ENCODE data around the gene NOXA1.

Gene NOXA1

DNA sequence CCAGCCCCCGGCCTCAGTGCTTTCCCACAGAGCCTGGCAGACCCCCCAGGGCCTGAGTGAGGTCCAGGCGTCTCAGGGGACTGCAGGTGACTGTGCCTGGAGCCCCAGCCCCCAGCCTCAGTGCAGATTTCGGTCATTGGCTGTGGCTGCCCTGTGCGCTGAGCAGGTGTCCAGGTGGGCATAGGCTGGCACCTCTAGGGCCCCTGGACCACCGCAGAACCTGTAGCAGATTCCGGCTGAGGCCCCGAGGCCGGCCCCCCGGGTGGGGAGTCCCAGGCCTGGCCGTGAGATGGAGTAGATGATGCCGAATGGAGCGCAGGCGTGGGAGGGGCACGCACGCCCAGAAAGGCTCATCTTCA, 12.3 kb upstream of the NOXA1 start:
- H3K27ac ChIP-seq (ENCODE audit: poor library complexity, severe bottlenecking): peak overlapping the region; percentile 82
- H3K4me1 ChIP-seq (ENCODE audit: insufficient read depth, poor library complexity, severe bottlenecking): peaks cover 29% of the 10 kb centered on the region
- no peaks in the 10 kb centered on the region for H3K27me3 ChIP-seq (ENCODE audit: insufficient read depth, poor library complexity, severe bottlenecking)
- no peak overlapping the region for H3K4me3 ChIP-seq (ENCODE audit: severe bottlenecking)
- TF ChIP-seq CTCF (IDR thresholded peaks at IDR 0.05; ENCODE audit: poor library complexity, severe bottlenecking): no peak
- DNase-seq (ENCODE audit: low spot score) (no peak), ATAC-seq (ENCODE audit: low read depth) (no peak)
- H3K9me3 ChIP-seq (ENCODE audit: severe bottlenecking): no peaks in the 10 kb centered on the region
- H3K36me3 ChIP-seq (ENCODE audit: low read depth): no peaks in the 10 kb centered on the region

- peak overlapping the region; percentile 82 for H3K27ac ChIP-seq (ENCODE audit: poor library complexity, severe bottlenecking)
- H3K9me3 ChIP-seq (ENCODE audit: severe bottlenecking): no peaks in the 10 kb centered on the region
- no peak for TF ChIP-seq CTCF (IDR thresholded peaks at IDR 0.05; ENCODE audit: poor library complexity, severe bottlenecking)
- no peak for DNase-seq (ENCODE audit: low spot score)
- no peaks in the 10 kb centered on the region for H3K36me3 ChIP-seq (ENCODE audit: low read depth)
- H3K4me1 ChIP-seq (ENCODE audit: insufficient read depth, poor library complexity, severe bottlenecking): peaks cover 29% of the 10 kb centered on the region
- no peaks in the 10 kb centered on the region for H3K27me3 ChIP-seq (ENCODE audit: insufficient read depth, poor library complexity, severe bottlenecking)
- no peak overlapping the region for H3K4me3 ChIP-seq (ENCODE audit: severe bottlenecking)
- ATAC-seq (ENCODE audit: low read depth): peak; percentile 6; the same call in 2 of the 3 replicates
Measured at GRCh38 chr9:137411260-137411644, 11.9 kb upstream of the NOXA1 start.

GRCh38 chr9:137411645-137412380, 11.4 kb upstream of the NOXA1 start:
- ATAC-seq (ENCODE audit: low read depth): peak; percentile 77
- peak overlapping the region; percentile 82 for H3K27ac ChIP-seq (ENCODE audit: poor library complexity, severe bottlenecking)
- H3K4me3 ChIP-seq (ENCODE audit: severe bottlenecking): no peak overlapping the region

GRCh38 chr9:137412431-137412830, 10.8 kb upstream of the NOXA1 start:
- TF ChIP-seq CTCF (IDR thresholded peaks at IDR 0.05; ENCODE audit: poor library complexity, severe bottlenecking): no peak
- Histone ChIP-seq H3K36me3 (ENCODE audit: low read depth) (no peaks in the 10 kb centered on the region), H3K4me3 (ENCODE audit: severe bottlenecking) (no peak overlapping the region), H3K27me3 (ENCODE audit: insufficient read depth, poor library complexity, severe bottlenecking) (no peaks in the 10 kb centered on the region), H3K27ac (ENCODE audit: poor library complexity, severe bottlenecking) (peak overlapping the region; percentile 82), H3K4me1 (ENCODE audit: insufficient read depth, poor library complexity, severe bottlenecking) (peaks cover 29% of the 10 kb centered on the region), H3K9me3 (ENCODE audit: severe bottlenecking) (no peaks in the 10 kb centered on the region)
- ATAC-seq (ENCODE audit: low read depth) (no peak), DNase-seq (ENCODE audit: low spot score) (no peak)

More at GRCh38 chr9:137411645-137412380, 11.4 kb upstream of the NOXA1 start:
- Histone ChIP-seq H3K27me3 (ENCODE audit: insufficient read depth, poor library complexity, severe bottlenecking) (no peaks in the 10 kb centered on the region), H3K4me1 (ENCODE audit: insufficient read depth, poor library complexity, severe bottlenecking) (peaks cover 29% of the 10 kb centered on the region), H3K9me3 (ENCODE audit: severe bottlenecking) (no peaks in the 10 kb centered on the region), H3K36me3 (ENCODE audit: low read depth) (no peaks in the 10 kb centered on the region)
- no peak for TF ChIP-seq CTCF (IDR thresholded peaks at IDR 0.05; ENCODE audit: poor library complexity, severe bottlenecking)
- peak; percentile 96 for DNase-seq (ENCODE audit: low spot score)

- DNase-seq (ENCODE audit: low spot score) (no peak), ATAC-seq (ENCODE audit: low read depth) (no peak)
- Histone ChIP-seq H3K27ac (ENCODE audit: poor library complexity, severe bottlenecking) (no peak overlapping the region), H3K36me3 (ENCODE audit: low read depth) (0 out of 2 replicates have a peak, but pooled peaks cover 5% of the 10 kb centered on the region), H3K9me3 (ENCODE audit: severe bottlenecking) (no peaks in the 10 kb centered on the region), H3K4me1 (ENCODE audit: insufficient read depth, poor library complexity, severe bottlenecking) (peaks cover 29% of the 10 kb centered on the region), H3K4me3 (ENCODE audit: severe bottlenecking) (no peak overlapping the region), H3K27me3 (ENCODE audit: insufficient read depth, poor library complexity, severe bottlenecking) (no peaks in the 10 kb centered on the region)
- no peak for TF ChIP-seq CTCF (IDR thresholded peaks at IDR 0.05; ENCODE audit: poor library complexity, severe bottlenecking)
Measured at GRCh38 chr9:137415451-137415850, 7.7 kb upstream of the NOXA1 start.
